CD4-positive, alpha-beta T cell treated with Interleukin-1 beta for 1 hour (primary cell): ENCODE data around the gene BET1.

Experiments
- DNase-seq, 2 donors: peaks; one replicate each; pipeline ENCODE4 v3.0.0-alpha.2; 2020 to 2022

BET1 gene

GRCh38 chr7:93955304-93955703 lies 48.9 kb downstream of the BET1 start:
- DNase-seq: no peak

- no peak for DNase-seq
Measured at GRCh38 chr7:93949423-93949822, 54.7 kb downstream of the BET1 start.

- no peak for DNase-seq
Measured at GRCh38 chr7:93948873-93949272, 55.3 kb downstream of the BET1 start.

GRCh38 chr7:93948106-93948505 lies 56.0 kb downstream of the BET1 start:
- DNase-seq: no peak

- no peak for DNase-seq
Measured at GRCh38 chr7:93945756-93946535, 58.2 kb downstream of the BET1 start.

- no peak for DNase-seq
Measured at GRCh38 chr7:93945083-93945482, 59.1 kb downstream of the BET1 start.

- DNase-seq: no peak
Measured at GRCh38 chr7:93944673-93945072, 59.5 kb downstream of the BET1 start.

GRCh38 chr7:93943816-93944540 lies 60.2 kb downstream of the BET1 start:
- no peak for DNase-seq
